Fibroblast of villous mesenchyme (primary cell): ENCODE results near the gene PIAS2. TPM values are rescaled to one million over a fixed set of nuclear protein-coding genes. Genes with fewer than 3 reads are reported as not detected.

ENCODE experiments used
- DNase-seq: peaks from one replicate; pipeline ENCODE4 v3.0.0-alpha.2; 2010; ENCODE audit warnings: low read depth
- H3K4me3 ChIP-seq: 2 replicates; pipeline ENCODE4 v1.5.1; 2011; ENCODE audit warnings: low read depth, mild to moderate bottlenecking, low read length
- total RNA-seq: library from RNA; depleted of rRNA; stranded (reverse); fragments of >200 nt; gene quantifications from 2 replicates; pipeline ENCODE4 v1.2.3, GENCODE V29; 2012
- TF ChIP-seq, protein P1 (sequence below): IDR thresholded peaks from 2 replicates; pipeline ENCODE4 v1.5.1; 2012; ENCODE audit warnings: low read depth, mild to moderate bottlenecking, low read length; ENCODE audit not compliant: insufficient read depth

Gene PIAS2
- total RNA-seq, 1 donor: 32.0 TPM

DNA sequence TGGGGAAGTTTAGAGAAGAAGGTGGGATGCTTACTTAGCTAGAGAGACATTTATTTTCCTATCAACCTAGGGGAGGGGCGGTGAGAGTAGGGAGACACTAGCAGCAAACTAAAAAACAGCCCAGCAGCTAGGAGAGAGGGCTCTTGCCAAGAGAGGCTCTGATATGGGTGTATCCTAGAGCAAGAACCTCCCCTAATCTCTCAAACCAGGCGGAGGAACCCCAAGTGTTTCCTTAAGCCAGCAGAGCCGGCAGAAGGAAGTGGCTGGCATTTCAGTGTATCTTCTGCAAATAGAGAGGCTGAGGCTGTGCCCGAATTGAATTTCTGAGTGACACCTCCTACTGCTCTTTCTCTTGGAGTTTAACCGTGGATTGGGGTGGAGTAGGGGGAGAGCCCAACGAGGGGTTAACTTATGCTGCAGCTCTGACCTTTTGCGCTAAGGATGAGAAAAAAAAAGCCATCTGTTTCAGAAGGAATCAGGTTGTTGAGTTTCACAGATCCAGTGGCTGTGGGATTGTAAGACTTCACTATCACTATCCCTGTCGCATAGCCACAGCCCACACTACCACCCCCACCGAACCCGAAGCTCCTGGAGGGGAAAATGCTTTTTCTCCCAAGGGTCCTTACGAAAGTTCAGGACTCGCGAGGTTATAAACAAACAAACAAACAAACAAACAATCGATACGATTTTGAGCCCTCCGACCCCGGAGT, 161.8 kb downstream of the PIAS2 start:
- TF ChIP-seq, protein P1, sequence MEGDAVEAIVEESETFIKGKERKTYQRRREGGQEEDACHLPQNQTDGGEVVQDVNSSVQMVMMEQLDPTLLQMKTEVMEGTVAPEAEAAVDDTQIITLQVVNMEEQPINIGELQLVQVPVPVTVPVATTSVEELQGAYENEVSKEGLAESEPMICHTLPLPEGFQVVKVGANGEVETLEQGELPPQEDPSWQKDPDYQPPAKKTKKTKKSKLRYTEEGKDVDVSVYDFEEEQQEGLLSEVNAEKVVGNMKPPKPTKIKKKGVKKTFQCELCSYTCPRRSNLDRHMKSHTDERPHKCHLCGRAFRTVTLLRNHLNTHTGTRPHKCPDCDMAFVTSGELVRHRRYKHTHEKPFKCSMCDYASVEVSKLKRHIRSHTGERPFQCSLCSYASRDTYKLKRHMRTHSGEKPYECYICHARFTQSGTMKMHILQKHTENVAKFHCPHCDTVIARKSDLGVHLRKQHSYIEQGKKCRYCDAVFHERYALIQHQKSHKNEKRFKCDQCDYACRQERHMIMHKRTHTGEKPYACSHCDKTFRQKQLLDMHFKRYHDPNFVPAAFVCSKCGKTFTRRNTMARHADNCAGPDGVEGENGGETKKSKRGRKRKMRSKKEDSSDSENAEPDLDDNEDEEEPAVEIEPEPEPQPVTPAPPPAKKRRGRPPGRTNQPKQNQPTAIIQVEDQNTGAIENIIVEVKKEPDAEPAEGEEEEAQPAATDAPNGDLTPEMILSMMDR: no peak
- no peak for DNase-seq
- H3K4me3 ChIP-seq: no peak overlapping the region

DNA sequence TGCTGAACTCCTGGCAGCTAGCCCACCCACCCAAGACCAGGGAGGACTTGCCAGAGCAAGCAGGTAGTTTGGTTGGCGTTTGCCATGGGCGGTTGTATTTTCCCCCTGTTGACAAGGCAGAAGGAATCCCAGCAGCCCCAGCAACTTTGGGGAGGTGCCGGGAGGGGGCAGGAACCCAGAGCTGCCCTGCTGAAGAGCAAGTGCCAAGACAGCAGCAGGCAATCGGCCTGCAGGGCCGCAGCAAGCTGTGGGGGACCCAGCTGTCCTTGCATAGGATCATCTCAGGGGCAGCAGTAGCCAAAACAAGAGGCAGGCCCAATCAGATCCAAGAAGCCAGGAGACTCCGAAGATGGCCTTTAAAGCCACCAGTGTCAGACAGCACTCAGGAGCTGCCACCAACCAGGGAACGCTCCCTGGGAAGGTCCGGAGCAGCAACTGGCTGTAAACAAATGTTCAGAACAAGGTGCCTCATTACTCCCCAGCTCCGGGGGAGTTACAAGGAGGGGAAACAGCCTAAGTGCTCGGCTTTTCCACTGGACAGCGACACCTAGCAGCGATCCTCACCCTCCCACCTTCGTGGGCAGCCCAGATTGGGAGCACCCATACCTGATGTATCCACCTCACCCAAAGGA, 162.5 kb downstream of the PIAS2 start:
- TF ChIP-seq, protein P1: no peak
- DNase-seq: no peak
- H3K4me3 ChIP-seq: no peak overlapping the region

DNA sequence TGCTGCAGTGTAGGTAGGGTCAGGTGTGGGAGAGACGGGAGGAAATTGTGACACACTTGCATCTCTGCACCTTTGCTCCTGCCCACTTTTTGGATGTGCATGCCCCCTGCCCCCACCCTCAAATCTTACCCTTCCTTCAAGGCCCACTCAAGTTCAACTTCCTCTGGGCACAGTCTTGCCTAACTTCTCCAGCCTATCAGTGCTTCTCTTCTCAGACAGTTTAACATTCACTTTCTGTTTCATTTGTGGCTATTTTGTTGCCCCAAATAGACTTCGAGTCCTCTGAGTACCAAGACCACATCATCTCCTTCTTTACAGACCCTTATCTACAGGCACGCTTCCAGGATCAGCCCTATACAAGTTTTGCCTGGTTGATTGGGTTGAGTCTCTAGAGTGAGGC, 163.1 kb downstream of the PIAS2 start:
- no peak for DNase-seq
- no peak overlapping the region for H3K4me3 ChIP-seq
- TF ChIP-seq, protein P1: no peak

Other genes with a start within 250 kb of the PIAS2 start
- gene ST8SIA5, start 160.5 kb downstream of the PIAS2 start, total RNA-seq: under 0.01 TPM in 1 of 2 replicates, not detected in the other
- 1.3 and 2.9 TPM in 2 replicates for gene KATNAL2, start 95 bp upstream of the PIAS2 start, total RNA-seq
- gene ELOA2, start 118.1 kb upstream of the PIAS2 start, total RNA-seq: not detected in 2 replicates
- 16.1 and 17.3 TPM in 2 replicates for gene HDHD2, start 233.0 kb upstream of the PIAS2 start, total RNA-seq